Naive thymus-derived CD8-positive, alpha-beta T cell (primary cell): Measurements from ENCODE around the gene WIZ. TPM values are rescaled to one million over a fixed set of nuclear protein-coding genes. Genes with fewer than 3 reads are reported as not detected.

Experiments
- ATAC-seq, 2 donors: fragments of 150-1000 bp; cut with Tn5 transposase in 1 of 2; sonication (Bioruptor Pico), chemical (Tn5 transposase) in 1 of 2; 1 replicate in 1 of 2; 2 replicates in 1 of 2; pipeline ENCODE4 v1.10.0; 2021; ENCODE audit warnings: mild to moderate bottlenecking in 2 of 2, moderate library complexity in 2 of 2
- POLR2A ChIA-PET: fragments of 350-600 bp; sonication (Branson Sonifier 250); formaldehyde crosslinking; loops from one replicate; lab custom pipeline; 2021; ENCODE audit warnings: antibody characterized with exemption; lab: Charles Lee
- DNase-seq, 10 donors: peaks; one replicate each; pipeline versions ENCODE4 v3.0.0 to v3.0.0-alpha.2; 2020 to 2022
- H3K27ac Mint-ChIP-seq, 10 donors: one replicate each; pipeline ENCODE4 v1.8.0; 2020 to 2022; ENCODE audit warnings: mild to moderate bottlenecking in 10 of 10, mixed read lengths in 10 of 10, moderate library complexity in 4 of 10, inconsistent platforms in 1 of 10
- H3K27me3 Mint-ChIP-seq, 5 donors: one replicate each; pipeline ENCODE4 v1.8.0; 2021 to 2022; ENCODE audit warnings: mixed read lengths in 5 of 5
- H3K36me3 Mint-ChIP-seq, 3 donors: one replicate each; pipeline ENCODE4 v1.8.0; 2020 to 2022; ENCODE audit warnings: mixed read lengths in 3 of 3, mild to moderate bottlenecking in 2 of 3, inconsistent platforms in 1 of 3
- H3K4me1 Mint-ChIP-seq, 4 donors: one replicate each; pipeline ENCODE4 v1.8.0; 2021 to 2022; ENCODE audit warnings: mixed read lengths in 4 of 4
- H3K4me3 Mint-ChIP-seq, 10 donors: one replicate each; pipeline ENCODE4 v1.8.0; 2020 to 2022; ENCODE audit warnings: mild to moderate bottlenecking in 10 of 10, mixed read lengths in 10 of 10, moderate library complexity in 6 of 10, inconsistent platforms in 1 of 10
- H3K9me3 Mint-ChIP-seq, 9 donors: one replicate each; pipeline ENCODE4 v1.8.0; 2020 to 2022; ENCODE audit warnings: mixed read lengths in 9 of 9, mild to moderate bottlenecking in 3 of 9, inconsistent platforms in 1 of 9, moderate library complexity in 1 of 9
- polyA plus RNA-seq, 3 donors: library from polyadenylated mRNA; unstranded; fragments of 300-500 nt; fragmentation: Illumina TruSeq; gene quantifications; one replicate each; pipeline ENCODE4 v1.2.3, GENCODE V29; 2021
- total RNA-seq, 8 experiments: library from RNA in 2 of 8; stranded (reverse) in 2 of 8; gene quantifications; one replicate each; pipeline ENCODE4 v1.2.3 and lab custom pipeline; 2021 to 2026

The WIZ gene
- total and polyA plus RNA-seq, 5 experiments from 2014 or later = 0.57 to 32.6 (median 2.0) TPM

DNA sequence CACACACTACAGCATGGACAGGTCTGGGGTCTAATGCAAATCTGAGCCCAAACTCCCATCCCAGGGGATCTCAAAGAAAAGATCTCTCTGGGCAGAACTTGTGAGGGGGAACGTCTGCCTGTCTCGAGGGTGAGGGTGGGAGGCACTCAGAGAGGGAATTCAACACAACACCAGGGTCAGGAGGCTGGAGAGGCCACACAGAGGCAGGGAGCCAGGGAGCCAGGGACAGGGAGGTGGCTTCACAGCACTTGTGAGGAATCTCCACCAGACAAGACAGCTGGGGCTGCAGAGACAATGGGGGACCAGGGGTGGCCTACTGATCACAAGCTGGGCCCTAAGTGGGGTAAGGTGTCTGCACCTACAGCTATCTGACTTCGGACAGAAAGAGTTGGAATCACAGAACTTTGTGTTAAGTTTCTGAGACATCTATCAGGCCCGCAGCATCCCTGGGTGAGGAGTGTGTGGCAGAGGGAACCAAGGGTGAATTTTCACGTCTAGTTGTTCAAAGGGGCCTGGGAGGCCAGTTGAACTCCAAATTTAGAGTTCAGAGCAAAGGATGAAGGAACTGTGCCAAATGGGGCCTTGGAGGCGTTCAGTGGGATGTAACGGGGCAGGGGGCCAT, 18.2 kb downstream of the WIZ start:
- Mint-ChIP-seq H3K27me3 (no peaks in the 10 kb centered on the region), H3K4me3 (peak overlapping the region; percentile 94 to 98 (median 96)), H3K9me3 (no peaks in the 10 kb centered on the region), H3K4me1 (peaks cover 19 to 38% (median 29%) of the 10 kb centered on the region in 4 donors), H3K27ac (peak overlapping the region; percentile 77 to 97 (median 95)), H3K36me3 (peaks cover 0 to 9% (median 5%) of the 10 kb centered on the region in 3 donors)
- POLR2A ChIA-PET = interaction anchor here (0.9 to 6.8 kb wide), 6 partner anchors 13 to 120 kb away, joined by 3 to 87 read pairs (median 11); partner anchors contain the start of genes AKAP8L and WIZ
- no peak for ATAC-seq
- DNase-seq = peak in 1 of 10 donors; percentile 53

DNA sequence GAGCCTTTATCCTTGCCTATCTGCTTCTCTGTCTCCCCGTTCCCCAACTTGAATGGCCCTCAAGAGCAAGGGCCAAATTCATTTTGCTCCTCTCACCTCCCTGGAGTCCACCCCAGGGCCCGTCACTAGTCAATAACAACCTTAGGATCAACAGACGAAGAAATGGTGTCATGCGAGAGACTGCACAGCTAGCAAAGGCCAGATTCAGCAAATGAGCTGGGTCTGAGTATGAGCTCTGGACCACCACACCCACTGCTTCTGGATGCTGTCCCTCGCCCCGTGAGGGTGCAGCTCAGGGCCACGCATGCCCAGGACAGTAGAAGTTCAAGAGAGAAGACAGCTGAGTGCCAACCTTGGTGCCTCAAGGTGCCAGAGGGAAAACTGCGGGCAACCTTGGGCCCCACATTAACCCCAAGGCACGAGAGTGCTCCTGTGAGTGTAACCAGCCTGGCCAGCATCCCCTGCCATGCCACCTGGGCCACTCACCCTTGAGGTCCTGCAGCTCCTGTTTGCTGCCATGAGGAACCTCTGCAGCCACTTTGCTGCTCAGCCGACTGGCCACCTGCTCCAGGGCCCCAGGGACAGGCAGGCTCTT, 19.1 kb downstream of the WIZ start:
- DNase-seq (no peak), ATAC-seq (no peak)
- no peaks in the 10 kb centered on the region for H3K9me3 Mint-ChIP-seq
- POLR2A ChIA-PET = interaction anchor here (2.4 to 6.8 kb wide), 2 partner anchors 12 to 121 kb away, joined by 5 to 87 read pairs; partner anchors contain the start of gene AKAP8L
- peaks cover 26 to 44% (median 30%) of the 10 kb centered on the region in 4 donors for H3K4me1 Mint-ChIP-seq
- no peaks in the 10 kb centered on the region for H3K27me3 Mint-ChIP-seq
- H3K4me3 Mint-ChIP-seq = peak overlapping the region; percentile 94 to 98 (median 96)
- peaks cover 0 to 16% (median 11%) of the 10 kb centered on the region in 3 donors for H3K36me3 Mint-ChIP-seq
- peak overlapping the region in 5 of 10 donors; percentile 29 to 86 (median 65) for H3K27ac Mint-ChIP-seq

DNA sequence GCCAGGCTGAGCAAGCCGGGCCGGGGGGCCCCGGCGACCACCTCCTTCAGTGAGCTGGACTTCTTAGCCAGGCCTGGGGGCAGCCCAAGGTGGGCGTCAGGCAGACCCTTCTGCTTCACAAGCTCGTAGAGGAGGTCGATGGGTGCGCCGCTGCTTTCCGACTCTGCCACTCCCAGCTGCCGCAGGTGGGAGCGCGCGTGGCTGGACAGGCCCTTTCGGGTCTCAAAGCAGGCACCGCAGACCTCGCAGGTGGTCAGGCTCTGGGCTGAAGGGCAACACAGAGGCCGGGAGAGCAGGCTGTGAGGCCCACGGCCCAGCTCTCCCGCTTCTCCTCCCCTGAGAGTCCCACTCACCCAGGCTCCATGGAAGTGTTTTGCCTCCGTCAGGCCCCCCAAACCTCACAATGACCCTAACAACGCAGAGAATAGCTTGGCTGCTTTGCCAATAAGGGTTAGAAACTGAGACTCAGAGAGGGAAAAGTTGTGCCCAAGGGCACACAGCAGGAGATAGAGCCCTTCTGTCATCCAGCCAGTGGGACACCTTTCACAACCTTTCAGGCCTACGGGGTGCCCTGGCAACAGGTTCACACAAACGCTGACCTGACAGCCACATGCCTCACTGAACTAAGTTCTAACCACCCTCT, 19.8 kb downstream of the WIZ start:
- Mint-ChIP-seq H3K36me3 (peaks cover 0 to 17% (median 11%) of the 10 kb centered on the region in 3 donors), H3K9me3 (no peaks in the 10 kb centered on the region), H3K27ac (peak overlapping the region in 4 of 10 donors; percentile 38 to 86 (median 58)), H3K27me3 (no peaks in the 10 kb centered on the region), H3K4me1 (peaks cover 26 to 44% (median 30%) of the 10 kb centered on the region in 4 donors), H3K4me3 (peak overlapping the region in 7 of 10 donors; percentile 40 to 94 (median 65))
- POLR2A ChIA-PET = interaction anchor here (0.7 to 6.8 kb wide), 5 partner anchors 12 to 150 kb away, joined by 3 to 87 read pairs (median 3); partner anchors contain the start of gene AKAP8L
- ATAC-seq (no peak), DNase-seq (no peak)

DNA sequence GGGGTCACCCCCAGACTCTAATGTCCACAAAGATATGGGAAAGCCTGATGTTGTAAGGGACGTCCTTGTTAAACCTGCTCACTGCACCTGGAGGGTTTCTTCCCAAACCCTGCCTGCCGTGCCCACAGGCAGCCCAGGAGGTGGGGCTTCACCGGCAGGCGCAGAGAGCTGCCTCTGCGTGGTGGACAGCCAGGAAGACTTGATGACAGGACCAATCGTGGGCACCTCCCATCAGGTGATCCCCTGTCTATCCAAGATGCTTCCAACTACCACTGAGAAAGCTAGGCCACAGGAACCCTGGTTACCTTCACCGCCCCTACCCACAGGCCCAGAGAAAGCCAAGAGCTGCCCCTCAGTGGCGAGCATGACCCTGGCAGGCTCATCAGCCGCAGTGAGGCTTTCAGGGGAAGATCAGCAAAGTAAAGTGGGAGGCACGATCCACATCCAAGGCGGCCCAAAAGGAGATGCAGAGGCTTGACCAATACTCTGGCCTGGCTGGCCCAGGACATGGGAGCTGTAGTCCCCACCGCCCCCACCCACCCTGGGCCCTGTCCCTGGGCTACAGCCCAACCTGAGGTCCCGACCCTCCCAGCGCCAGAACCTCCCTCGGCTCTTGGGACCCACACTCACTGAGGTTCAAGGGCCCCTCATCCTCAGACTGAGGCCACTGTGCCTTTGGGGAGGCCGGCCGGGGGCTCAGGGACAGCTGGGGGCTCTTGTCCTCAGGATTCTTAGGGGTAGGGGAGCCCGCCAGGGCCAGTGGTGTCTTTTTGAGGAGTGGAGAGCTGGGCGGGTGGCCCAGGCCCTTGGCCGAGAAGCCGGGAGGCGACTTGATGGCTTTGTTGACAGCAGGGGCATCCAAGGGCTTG, 20.6 kb downstream of the WIZ start:
- Mint-ChIP-seq H3K27ac (peak overlapping the region in 2 of 10 donors; percentile 38 to 69), H3K4me1 (peaks cover 26 to 44% (median 30%) of the 10 kb centered on the region in 4 donors), H3K27me3 (no peaks in the 10 kb centered on the region), H3K9me3 (no peaks in the 10 kb centered on the region), H3K4me3 (peak overlapping the region in 4 of 10 donors; percentile 4 to 80 (median 24)), H3K36me3 (peaks cover 0 to 19% (median 11%) of the 10 kb centered on the region in 3 donors)
- ATAC-seq (no peak), DNase-seq (peak in 1 of 10 donors; percentile 58)
- POLR2A ChIA-PET = interaction anchor here (0.7 to 6.8 kb wide), 6 partner anchors 11 to 151 kb away, joined by 3 to 87 read pairs (median 3); partner anchors contain the start of genes AKAP8L and WIZ

DNA sequence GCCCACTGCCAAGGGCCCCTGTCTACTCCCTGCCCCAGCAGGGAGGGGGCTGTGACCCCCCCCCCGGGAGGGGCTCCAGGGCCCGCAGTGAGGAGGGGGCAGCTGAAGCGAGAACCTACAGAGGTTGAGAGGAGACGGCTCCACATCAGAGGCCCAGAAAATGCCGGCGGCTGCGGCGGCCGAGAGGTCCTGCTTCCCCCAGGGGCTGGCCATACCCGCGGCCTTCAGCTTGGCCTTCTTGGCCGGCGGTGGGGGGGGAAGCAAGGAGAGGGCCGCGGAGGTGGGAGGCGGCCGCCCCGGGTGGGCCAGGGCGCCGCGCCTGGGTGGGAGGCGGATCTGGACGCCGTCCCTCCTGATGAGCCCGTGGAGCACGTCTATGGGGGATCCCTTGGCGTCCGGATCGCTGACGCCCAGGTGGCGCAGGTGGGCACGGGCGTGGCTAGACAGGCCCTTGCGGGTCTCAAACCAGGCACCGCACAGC, 21.7 kb downstream of the WIZ start:
- peak in 1 of 10 donors; percentile 51 for DNase-seq
- peaks cover 0 to 28% (median 18%) of the 10 kb centered on the region in 3 donors for H3K36me3 Mint-ChIP-seq
- no peak for ATAC-seq
- peaks cover 19 to 37% (median 24%) of the 10 kb centered on the region in 4 donors for H3K4me1 Mint-ChIP-seq
- POLR2A ChIA-PET = interaction anchor here (1.0 to 6.8 kb wide), 3 partner anchors 10 to 35 kb away, joined by 3 to 87 read pairs (median 3); partner anchors contain the start of genes AKAP8L and WIZ
- H3K4me3 Mint-ChIP-seq = peak overlapping the region in 1 of 10 donors; percentile 80
- H3K27me3 Mint-ChIP-seq = no peaks in the 10 kb centered on the region
- peak overlapping the region in 2 of 10 donors; percentile 24 to 27 for H3K27ac Mint-ChIP-seq
- no peaks in the 10 kb centered on the region for H3K9me3 Mint-ChIP-seq

DNA sequence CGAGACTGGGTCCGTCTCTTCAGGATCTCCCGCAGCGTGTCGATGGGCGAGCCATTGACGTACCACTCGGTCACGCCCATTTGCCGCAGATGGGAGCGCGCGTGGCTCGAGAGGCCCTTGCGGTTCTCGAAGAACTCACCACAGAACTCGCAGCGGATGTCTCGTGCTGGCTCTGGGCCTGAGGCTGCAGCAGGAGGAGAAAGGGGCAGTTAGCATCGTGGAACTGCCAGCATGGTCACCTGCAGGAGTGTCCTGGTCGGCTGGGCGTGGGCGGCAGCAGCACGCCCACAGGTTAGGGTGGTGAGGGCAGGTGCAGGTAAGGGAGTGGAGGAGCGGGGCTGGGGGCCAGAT, 22.4 kb downstream of the WIZ start:
- ATAC-seq (no peak), DNase-seq (no peak)
- Mint-ChIP-seq H3K36me3 (peaks cover 0 to 35% (median 24%) of the 10 kb centered on the region in 3 donors), H3K4me3 (no peak overlapping the region), H3K9me3 (no peaks in the 10 kb centered on the region), H3K27me3 (no peaks in the 10 kb centered on the region), H3K4me1 (peaks cover 19 to 35% (median 22%) of the 10 kb centered on the region in 4 donors), H3K27ac (peak overlapping the region in 1 of 10 donors; percentile 53)
- POLR2A ChIA-PET = no interaction called here

DNA sequence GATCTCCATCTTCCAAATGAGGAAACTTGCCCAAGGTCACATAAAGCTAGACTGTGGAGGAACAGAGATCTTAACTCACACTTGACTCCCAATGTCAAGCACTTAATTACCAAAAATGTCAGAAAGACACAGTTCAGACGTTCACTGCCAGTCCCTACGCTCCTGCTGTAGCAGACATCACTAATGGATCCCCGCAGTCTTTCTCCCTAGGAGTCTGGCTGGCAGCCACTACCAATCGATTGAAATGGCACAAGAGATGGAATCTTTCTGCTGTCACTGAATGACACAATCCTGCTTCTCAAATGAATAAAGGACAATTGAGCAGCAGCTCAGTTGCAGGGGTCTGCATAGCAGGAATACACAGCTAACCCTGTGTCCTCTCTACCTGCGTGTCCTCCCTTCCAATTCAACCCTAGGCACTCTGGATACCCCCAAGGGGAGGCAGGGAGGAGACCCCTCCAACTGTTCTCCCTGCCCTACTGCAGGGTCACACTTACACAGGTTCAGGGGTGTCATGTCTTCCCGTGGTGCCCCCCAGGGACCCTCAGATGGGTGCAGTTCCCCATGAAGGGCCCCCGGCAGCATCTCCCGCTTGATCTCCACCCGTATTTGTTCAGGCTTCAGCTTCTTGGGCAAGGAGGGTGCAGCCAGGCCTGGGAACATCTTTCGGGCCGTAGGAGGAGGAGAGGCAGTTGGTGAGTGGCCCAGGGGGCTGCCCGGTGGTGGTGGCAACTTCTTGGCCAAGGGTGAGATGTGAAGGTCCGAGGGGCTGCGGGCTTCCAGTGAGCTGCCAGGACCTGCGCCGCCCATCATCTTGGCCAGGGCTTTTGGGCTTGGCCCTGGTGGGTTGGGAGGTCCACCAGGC, 23.0 kb downstream of the WIZ start:
- POLR2A ChIA-PET = interaction anchor here (0.6 kb wide), 1 partner anchor 579 kb away, joined by 4 read pairs; no protein-coding TSS in a partner anchor
- Mint-ChIP-seq H3K9me3 (no peaks in the 10 kb centered on the region), H3K27me3 (no peaks in the 10 kb centered on the region), H3K4me1 (peaks cover 16 to 32% (median 18%) of the 10 kb centered on the region in 4 donors), H3K36me3 (peaks cover 0 to 38% (median 24%) of the 10 kb centered on the region in 3 donors), H3K4me3 (no peak overlapping the region), H3K27ac (peak overlapping the region in 1 of 10 donors; percentile 13)
- DNase-seq (no peak), ATAC-seq (no peak)

DNA sequence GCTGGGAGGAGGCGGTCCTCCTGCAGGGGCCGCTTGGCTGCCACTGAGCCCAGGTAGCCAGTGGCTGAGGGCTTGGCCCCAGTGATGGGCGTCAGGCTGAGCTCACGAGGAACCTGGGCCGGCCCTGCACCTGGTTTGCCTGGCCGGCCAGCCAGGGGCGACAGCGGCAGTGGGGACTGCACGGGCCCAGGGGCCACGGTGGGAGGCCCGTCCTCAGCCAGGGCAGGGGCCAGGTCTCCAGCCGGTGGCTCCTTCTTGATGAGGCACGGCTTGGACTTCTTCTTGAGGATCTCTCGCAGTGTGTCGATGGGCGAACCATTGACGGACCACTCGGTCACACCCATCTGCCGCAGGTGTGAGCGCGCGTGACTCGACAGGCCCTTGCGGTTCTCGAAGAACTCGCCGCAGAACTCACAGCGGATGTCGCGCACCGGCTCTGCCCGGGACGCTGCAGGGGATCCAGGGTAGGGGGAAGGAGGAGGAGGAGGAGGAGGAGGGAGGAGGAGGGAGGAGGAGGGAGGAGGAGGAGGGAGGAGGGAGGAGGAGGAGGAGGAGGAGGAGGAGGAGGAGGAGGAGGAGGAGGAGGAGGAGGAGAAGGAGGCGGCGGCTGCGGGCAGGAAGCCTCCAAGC, 24.3 kb downstream of the WIZ start:
- Mint-ChIP-seq H3K9me3 (no peaks in the 10 kb centered on the region), H3K27me3 (no peaks in the 10 kb centered on the region), H3K4me1 (peaks cover 6 to 19% (median 8%) of the 10 kb centered on the region in 4 donors), H3K36me3 (peaks cover 0 to 38% (median 24%) of the 10 kb centered on the region in 3 donors), H3K27ac (no peak overlapping the region), H3K4me3 (peak overlapping the region in 1 of 10 donors; percentile 73)
- POLR2A ChIA-PET = no interaction called here
- ATAC-seq (no peak), DNase-seq (no peak)

DNA sequence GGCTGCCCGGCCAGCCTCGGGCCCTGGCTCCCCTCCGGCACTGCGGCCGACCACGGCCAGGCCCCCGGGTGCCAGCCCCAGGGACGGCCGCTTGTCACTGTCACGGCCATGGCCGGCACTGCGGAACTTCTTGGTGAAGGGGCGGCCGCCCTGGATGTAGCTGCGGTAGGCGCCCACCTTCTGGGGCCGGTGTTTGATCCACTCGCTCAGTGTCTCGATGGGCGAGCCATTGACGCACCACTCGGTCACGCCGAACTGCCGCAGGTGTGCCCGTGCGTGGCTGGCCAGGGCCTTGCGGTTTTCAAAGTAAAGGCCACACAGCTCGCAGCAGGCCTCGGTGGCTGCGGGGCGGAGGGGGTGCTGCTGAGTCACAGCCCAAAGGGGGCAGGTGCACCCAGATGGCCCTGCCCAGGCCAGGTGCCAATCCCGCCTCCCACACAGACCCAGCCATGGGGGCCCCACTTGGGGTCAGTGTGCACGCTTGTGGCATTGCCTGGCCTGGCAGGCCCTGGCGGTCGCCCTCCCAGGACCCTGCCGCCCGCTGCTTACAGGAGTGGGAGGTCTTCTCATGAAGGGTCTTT, 25.0 kb downstream of the WIZ start:
- no peaks in the 10 kb centered on the region for H3K27me3 Mint-ChIP-seq

DNA sequence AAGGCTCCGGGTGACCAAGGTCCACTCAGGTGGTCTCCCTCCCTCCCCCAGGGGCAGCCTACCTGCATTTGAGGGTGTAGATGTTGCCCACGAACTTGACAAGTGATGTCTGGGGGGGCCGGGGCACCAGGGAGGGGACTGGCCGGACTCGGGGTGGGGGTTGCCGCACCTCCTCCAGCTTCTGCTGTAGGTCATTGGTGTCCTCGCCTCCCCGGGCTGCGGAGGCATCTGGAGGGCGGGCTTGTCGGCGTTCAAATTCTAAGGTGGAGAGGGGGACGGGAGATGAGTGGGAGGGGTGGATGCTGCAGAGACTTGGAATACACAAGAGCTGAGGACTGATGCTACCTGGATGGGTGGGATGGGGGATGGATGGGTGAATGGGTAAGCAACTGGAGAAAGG, 25.6 kb downstream of the WIZ start:
- no peaks in the 10 kb centered on the region for H3K9me3 Mint-ChIP-seq
- no peaks in the 10 kb centered on the region for H3K27me3 Mint-ChIP-seq
- POLR2A ChIA-PET = interaction anchor here (0.7 kb wide), 1 partner anchor 135 kb away, joined by 4 read pairs; no protein-coding TSS in a partner anchor
- H3K4me1 Mint-ChIP-seq = peaks cover 11 to 22% (median 13%) of the 10 kb centered on the region in 4 donors
- peak in 1 of 10 donors; percentile 54 for DNase-seq
- no peak for ATAC-seq
- no peak overlapping the region for H3K27ac Mint-ChIP-seq
- no peak overlapping the region for H3K4me3 Mint-ChIP-seq
- H3K36me3 Mint-ChIP-seq = peaks cover 0 to 38% (median 24%) of the 10 kb centered on the region in 3 donors

More for the DNA sequence above, 25.0 kb downstream of the WIZ start:
- Mint-ChIP-seq H3K4me1 (peaks cover 5 to 17% (median 8%) of the 10 kb centered on the region in 4 donors), H3K27ac (no peak overlapping the region), H3K36me3 (peaks cover 0 to 38% (median 24%) of the 10 kb centered on the region in 3 donors), H3K4me3 (no peak overlapping the region), H3K9me3 (no peaks in the 10 kb centered on the region)
- DNase-seq (no peak), ATAC-seq (no peak)
- POLR2A ChIA-PET = no interaction called here
